Measurements from ENCODE around the gene INTS6. TPM values are rescaled to one million over a fixed set of nuclear protein-coding genes. Genes with fewer than 3 reads are reported as not detected.

Gene INTS6
- total RNA-seq, 2 donors from 2014 or later, result 94.5 to 106 TPM

DNA sequence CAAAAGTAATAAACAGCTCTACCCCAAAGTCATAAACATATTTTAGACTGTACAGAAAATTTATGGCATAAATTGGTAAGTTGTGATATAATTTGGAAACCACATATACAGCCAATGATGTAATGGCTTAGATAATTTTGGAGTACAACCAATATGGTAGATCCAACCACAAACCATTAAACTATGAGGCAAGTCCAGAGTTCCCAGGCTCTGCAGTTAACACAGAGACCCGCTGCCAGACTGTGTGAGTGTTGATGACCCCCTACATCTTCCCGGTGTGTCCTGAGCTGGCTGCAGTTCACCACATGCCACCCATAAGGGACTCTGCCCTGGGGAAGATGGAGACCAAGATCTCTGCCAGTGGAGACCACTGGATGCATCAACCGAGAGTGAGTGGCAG, 123.2 kb downstream of the INTS6 start:
- DNase-seq (no peak), ATAC-seq (replicated peaks in 1 of 2) (no peak)
- Mint-ChIP-seq H3K4me3 (no peak overlapping the region), H3K27me3 (ENCODE audit: low read depth) (peaks cover 6% of the 10 kb centered on the region), H3K27ac (no peak overlapping the region), H3K36me3 (ENCODE audit: insufficient read depth in 2 of 2) (peaks cover 0 to 4% of the 10 kb centered on the region in 2 donors), H3K9me3 (peaks cover 0 to 3% of the 10 kb centered on the region in 2 donors), H3K4me1 (ENCODE audit: low read depth) (peaks cover 32% of the 10 kb centered on the region)

DNA sequence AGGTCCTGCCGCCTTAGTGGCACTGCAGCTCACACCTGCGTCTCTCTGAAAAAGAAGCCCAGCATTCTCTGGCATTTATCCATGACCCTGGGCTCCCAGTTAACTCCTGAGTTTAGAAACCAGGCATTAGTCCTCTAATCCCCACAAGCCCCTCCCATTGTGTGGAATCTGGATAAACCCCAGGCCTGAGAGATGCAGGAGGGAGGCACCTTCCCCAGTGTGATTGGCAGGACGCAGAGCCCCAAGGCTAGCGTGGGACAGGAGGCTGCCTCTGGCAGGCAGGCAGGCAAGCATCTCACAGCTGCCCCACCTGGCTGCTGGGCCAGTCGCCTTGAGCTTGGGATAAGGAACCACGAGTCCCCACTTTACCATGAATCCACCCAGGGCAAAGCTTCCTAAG, 124.3 kb downstream of the INTS6 start:
- DNase-seq, result no peak
- peaks cover 0 to 2% of the 10 kb centered on the region in 2 donors for H3K9me3 Mint-ChIP-seq
- H3K27me3 Mint-ChIP-seq (ENCODE audit: low read depth), result peaks cover under 1% of the 10 kb centered on the region
- ATAC-seq (replicated peaks in 1 of 2), result no peak
- H3K4me1 Mint-ChIP-seq (ENCODE audit: low read depth), result peaks cover 27% of the 10 kb centered on the region
- peaks cover 0 to 4% of the 10 kb centered on the region in 2 donors for H3K36me3 Mint-ChIP-seq (ENCODE audit: insufficient read depth in 2 of 2)
- H3K4me3 Mint-ChIP-seq, result no peak overlapping the region
- H3K27ac Mint-ChIP-seq, result no peak overlapping the region

- Mint-ChIP-seq H3K4me3 (no peak overlapping the region), H3K4me1 (ENCODE audit: low read depth) (peaks cover 25% of the 10 kb centered on the region), H3K27me3 (ENCODE audit: low read depth) (no peaks in the 10 kb centered on the region), H3K9me3 (peaks cover 0 to 2% of the 10 kb centered on the region in 2 donors), H3K27ac (no peak overlapping the region), H3K36me3 (ENCODE audit: insufficient read depth in 2 of 2) (peaks cover 0 to 4% of the 10 kb centered on the region in 2 donors)
- ATAC-seq (replicated peaks in 1 of 2), result no peak
- DNase-seq, result no peak
These were observed 124.9 kb downstream of the INTS6 start for GRCh38 chr13:51327961-51328360.

GRCh38 chr13:51326777-51327176, 126.1 kb downstream of the INTS6 start:
- H3K27ac Mint-ChIP-seq, result no peak overlapping the region

DNA sequence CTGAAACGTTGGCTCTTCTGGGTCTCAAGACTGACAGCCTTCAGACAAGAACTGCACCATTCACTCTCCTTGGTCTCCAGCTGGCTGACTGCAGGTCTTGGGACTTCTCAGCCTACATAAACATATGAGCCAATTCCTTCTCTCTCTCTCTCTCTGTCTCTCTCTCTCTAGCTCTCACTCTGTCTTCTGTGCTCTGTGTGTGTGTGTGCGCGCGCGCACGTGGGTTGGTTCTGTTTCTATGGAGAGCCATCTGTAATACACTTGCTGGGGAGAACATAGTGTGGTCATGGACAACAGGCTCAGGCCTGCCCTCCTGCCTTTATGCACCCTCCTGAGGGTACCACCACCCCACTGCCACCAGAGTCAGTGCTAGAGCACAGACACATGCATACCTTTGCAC, 127.0 kb downstream of the INTS6 start:
- ATAC-seq (replicated peaks in 1 of 2), result no peak
- DNase-seq, result no peak
- H3K4me3 Mint-ChIP-seq, result no peak overlapping the region
- no peaks in the 10 kb centered on the region for H3K9me3 Mint-ChIP-seq
- H3K27ac Mint-ChIP-seq, result no peak overlapping the region
- peaks cover 7% of the 10 kb centered on the region for H3K4me1 Mint-ChIP-seq (ENCODE audit: low read depth)
- peaks cover 0 to 2% of the 10 kb centered on the region in 2 donors for H3K36me3 Mint-ChIP-seq (ENCODE audit: insufficient read depth in 2 of 2)
- no peaks in the 10 kb centered on the region for H3K27me3 Mint-ChIP-seq (ENCODE audit: low read depth)

More at GRCh38 chr13:51326777-51327176, 126.1 kb downstream of the INTS6 start:
- Mint-ChIP-seq H3K27me3 (ENCODE audit: low read depth) (no peaks in the 10 kb centered on the region), H3K9me3 (peaks cover 0 to 2% of the 10 kb centered on the region in 2 donors), H3K36me3 (ENCODE audit: insufficient read depth in 2 of 2) (peaks cover 0 to 4% of the 10 kb centered on the region in 2 donors), H3K4me3 (no peak overlapping the region), H3K4me1 (ENCODE audit: low read depth) (peaks cover 17% of the 10 kb centered on the region)
- no peak for DNase-seq
- peak in 1 of 2 donors; percentile 32 for ATAC-seq (replicated peaks in 1 of 2)

- Mint-ChIP-seq H3K4me1 (ENCODE audit: low read depth) (no peaks in the 10 kb centered on the region), H3K27ac (no peak overlapping the region), H3K27me3 (ENCODE audit: low read depth) (no peaks in the 10 kb centered on the region), H3K36me3 (ENCODE audit: insufficient read depth in 2 of 2) (no peaks in the 10 kb centered on the region), H3K4me3 (no peak overlapping the region), H3K9me3 (no peaks in the 10 kb centered on the region)
- DNase-seq (no peak), ATAC-seq (replicated peaks in 1 of 2) (no peak)
These were observed 128.0 kb downstream of the INTS6 start for GRCh38 chr13:51324714-51325420.

GRCh38 chr13:51323824-51324511, 128.9 kb downstream of the INTS6 start:
- Mint-ChIP-seq H3K4me3 (no peak overlapping the region), H3K36me3 (ENCODE audit: insufficient read depth in 2 of 2) (no peaks in the 10 kb centered on the region), H3K27me3 (ENCODE audit: low read depth) (no peaks in the 10 kb centered on the region), H3K27ac (no peak overlapping the region), H3K4me1 (ENCODE audit: low read depth) (no peaks in the 10 kb centered on the region), H3K9me3 (no peaks in the 10 kb centered on the region)
- ATAC-seq (replicated peaks in 1 of 2) (no peak), DNase-seq (no peak)

DNA sequence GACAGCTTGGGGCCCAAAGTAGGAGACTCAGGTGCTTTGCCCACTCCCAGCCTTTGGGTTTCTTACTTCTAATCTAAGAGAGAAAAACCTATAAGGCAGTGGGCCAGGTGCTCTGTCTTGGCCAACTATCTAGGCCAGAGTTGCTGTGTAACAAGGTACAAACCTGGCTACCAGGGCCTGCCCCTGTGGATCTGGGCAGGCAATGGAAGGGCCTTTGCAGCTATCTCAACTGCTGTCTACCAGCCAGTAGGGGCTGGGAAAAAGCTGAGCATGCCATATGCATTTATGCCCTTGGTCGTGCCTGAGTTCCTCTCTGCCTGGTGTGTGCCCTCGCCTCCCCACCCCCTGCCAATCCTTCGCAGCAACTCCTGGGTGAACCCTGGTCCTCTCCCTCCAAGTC, 130.0 kb downstream of the INTS6 start:
- Mint-ChIP-seq H3K4me3 (no peak overlapping the region), H3K27ac (no peak overlapping the region), H3K36me3 (ENCODE audit: insufficient read depth in 2 of 2) (no peaks in the 10 kb centered on the region), H3K27me3 (ENCODE audit: low read depth) (no peaks in the 10 kb centered on the region), H3K9me3 (no peaks in the 10 kb centered on the region), H3K4me1 (ENCODE audit: low read depth) (no peaks in the 10 kb centered on the region)
- DNase-seq (no peak), ATAC-seq (replicated peaks in 1 of 2) (no peak)

- no peaks in the 10 kb centered on the region for H3K4me1 Mint-ChIP-seq (ENCODE audit: low read depth)
- no peaks in the 10 kb centered on the region for H3K27me3 Mint-ChIP-seq (ENCODE audit: low read depth)
- DNase-seq, result no peak
- no peaks in the 10 kb centered on the region for H3K36me3 Mint-ChIP-seq (ENCODE audit: insufficient read depth in 2 of 2)
- no peak for ATAC-seq (replicated peaks in 1 of 2)
- no peak overlapping the region for H3K4me3 Mint-ChIP-seq
- H3K27ac Mint-ChIP-seq, result no peak overlapping the region
- no peaks in the 10 kb centered on the region for H3K9me3 Mint-ChIP-seq
These were observed 131.0 kb downstream of the INTS6 start for GRCh38 chr13:51321836-51322235.

DNA sequence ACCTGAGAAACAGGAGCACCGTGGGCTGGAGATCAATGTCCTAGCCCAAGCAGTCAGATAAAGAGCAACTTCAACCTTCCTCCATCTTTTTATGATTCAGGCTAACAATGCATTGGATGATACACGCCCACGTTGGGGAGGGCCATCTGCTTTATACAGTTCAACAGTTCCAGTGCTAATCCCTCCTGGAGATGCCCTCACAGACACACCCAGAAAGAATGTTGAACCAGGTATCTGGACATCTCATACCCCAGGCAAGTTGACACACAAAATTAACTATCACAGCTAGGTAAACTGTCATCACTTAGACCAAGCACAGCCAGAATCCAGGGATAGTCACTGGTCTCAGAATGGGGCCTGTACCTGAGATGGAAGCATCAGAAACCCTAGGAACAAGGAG, 134.0 kb downstream of the INTS6 start:
- Mint-ChIP-seq H3K27me3 (ENCODE audit: low read depth) (no peaks in the 10 kb centered on the region), H3K27ac (no peak overlapping the region), H3K36me3 (ENCODE audit: insufficient read depth in 2 of 2) (no peaks in the 10 kb centered on the region), H3K4me3 (no peak overlapping the region), H3K4me1 (ENCODE audit: low read depth) (no peaks in the 10 kb centered on the region), H3K9me3 (no peaks in the 10 kb centered on the region)
- ATAC-seq (replicated peaks in 1 of 2) (no peak), DNase-seq (no peak)

- Mint-ChIP-seq H3K27ac (no peak overlapping the region), H3K36me3 (ENCODE audit: insufficient read depth in 2 of 2) (no peaks in the 10 kb centered on the region), H3K9me3 (no peaks in the 10 kb centered on the region), H3K4me1 (ENCODE audit: low read depth) (no peaks in the 10 kb centered on the region), H3K27me3 (ENCODE audit: low read depth) (no peaks in the 10 kb centered on the region), H3K4me3 (no peak overlapping the region)
- ATAC-seq (replicated peaks in 1 of 2) (no peak), DNase-seq (no peak)
These were observed 134.8 kb downstream of the INTS6 start for GRCh38 chr13:51318015-51318414.

GRCh38 chr13:51317262-51317661, 135.6 kb downstream of the INTS6 start:
- Mint-ChIP-seq H3K9me3 (no peaks in the 10 kb centered on the region), H3K36me3 (ENCODE audit: insufficient read depth in 2 of 2) (no peaks in the 10 kb centered on the region), H3K27ac (no peak overlapping the region), H3K4me3 (no peak overlapping the region), H3K4me1 (ENCODE audit: low read depth) (no peaks in the 10 kb centered on the region), H3K27me3 (ENCODE audit: low read depth) (no peaks in the 10 kb centered on the region)
- DNase-seq, result no peak
- ATAC-seq (replicated peaks in 1 of 2), result no peak

GRCh38 chr13:51313619-51314018, 139.2 kb downstream of the INTS6 start:
- H3K27ac Mint-ChIP-seq, result no peak overlapping the region
- DNase-seq, result no peak
- ATAC-seq (replicated peaks in 1 of 2), result no peak
- H3K27me3 Mint-ChIP-seq (ENCODE audit: low read depth), result peaks cover 8% of the 10 kb centered on the region
- H3K4me1 Mint-ChIP-seq (ENCODE audit: low read depth), result no peaks in the 10 kb centered on the region
- no peaks in the 10 kb centered on the region for H3K36me3 Mint-ChIP-seq (ENCODE audit: insufficient read depth in 2 of 2)
- no peak overlapping the region for H3K4me3 Mint-ChIP-seq
- H3K9me3 Mint-ChIP-seq, result no peaks in the 10 kb centered on the region
